ENCODE data around the gene STRADB. TPM values are rescaled to one million over a fixed set of nuclear protein-coding genes. Genes with fewer than 3 reads are reported as not detected.

STRADB gene
- total and polyA plus RNA-seq, 3 donors from 2014 or later: 29.9 to 33.2 (median 30.5) TPM

GRCh38 chr2:201404699-201405280 is 46.8 kb upstream of the STRADB start:
- 88 to 90% methylated on average over 3 of the region's 3 CpGs for WGBS, 2 donors
- TF ChIP-seq POLR2A (IDR thresholded peaks at IDR 0.05) (no peak), CTCF (IDR thresholded peaks at IDR 0.05) (no peak)
- no peaks in the 10 kb centered on the region for H3K27me3 ChIP-seq
- no peak overlapping the region for H3K27ac ChIP-seq
- no peak overlapping the region for H3K4me3 ChIP-seq
- H3K9me3 ChIP-seq: no peaks in the 10 kb centered on the region
- H3K36me3 ChIP-seq (ENCODE audit: low read depth, missing control alignments): no peaks in the 10 kb centered on the region
- DNase-seq: no peak
- no peaks in the 10 kb centered on the region for H3K4me1 ChIP-seq
- intact Hi-C loops (cut with DNase I; ENCODE audit: low total_unique reads): no loop called here

DNA sequence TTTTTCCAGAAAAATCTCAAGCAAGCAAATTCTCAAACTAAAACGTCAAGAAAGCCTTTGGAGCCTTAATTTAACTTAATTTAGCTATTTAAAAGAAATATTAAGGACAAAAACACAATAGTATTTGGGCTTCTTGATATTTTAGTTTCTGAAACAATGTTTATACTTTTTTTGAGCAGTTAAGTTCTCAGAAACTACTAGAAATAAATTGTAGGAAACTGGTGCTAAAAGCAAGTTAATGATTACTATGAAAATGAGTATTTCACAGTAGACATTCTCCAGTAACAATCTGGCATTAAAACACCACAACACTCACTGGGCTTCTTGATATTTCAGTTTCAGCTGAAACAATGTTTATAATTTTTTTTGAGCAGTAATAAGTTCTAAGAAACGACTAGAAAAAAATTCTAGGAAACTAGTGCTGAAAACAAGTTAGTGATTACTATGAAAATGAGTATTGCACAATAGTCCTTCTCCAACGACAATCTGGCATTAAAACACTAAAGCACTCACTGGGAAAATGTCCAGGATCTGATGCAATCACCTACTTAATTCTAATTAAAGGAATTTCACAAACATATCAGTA is 45.4 kb upstream of the STRADB start:
- H3K36me3 ChIP-seq (ENCODE audit: low read depth, missing control alignments): no peaks in the 10 kb centered on the region
- no peak overlapping the region for H3K27ac ChIP-seq
- H3K9me3 ChIP-seq: no peaks in the 10 kb centered on the region
- H3K4me1 ChIP-seq: no peaks in the 10 kb centered on the region
- H3K27me3 ChIP-seq: no peaks in the 10 kb centered on the region
- intact Hi-C loops (cut with DNase I; ENCODE audit: low total_unique reads): no loop called here
- no peak for TF ChIP-seq POLR2A (IDR thresholded peaks at IDR 0.05)
- TF ChIP-seq CTCF (IDR thresholded peaks at IDR 0.05): no peak
- no peak for DNase-seq
- no peak overlapping the region for H3K4me3 ChIP-seq
- 41 to 42% methylated on average over 3 of the region's 3 CpGs for WGBS, 2 donors

DNA sequence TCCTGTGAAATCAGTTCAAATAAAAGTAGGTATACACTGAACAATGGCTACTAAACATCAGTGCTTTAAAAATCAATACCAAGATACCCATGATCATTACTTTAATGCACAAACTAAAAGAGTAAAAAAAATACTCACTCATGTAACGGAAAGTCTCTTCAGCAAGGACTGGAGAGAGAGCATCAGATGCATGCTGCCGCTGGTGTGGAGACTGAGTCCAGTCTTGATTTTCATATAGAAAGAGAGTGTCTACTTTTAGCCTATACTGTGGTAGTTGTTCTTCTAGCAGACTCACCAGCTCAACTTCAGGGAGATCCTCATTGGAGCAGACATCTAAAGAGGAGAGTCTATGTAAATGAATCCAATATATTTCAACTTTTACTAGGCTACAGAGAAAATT is 44.3 kb upstream of the STRADB start:
- Histone ChIP-seq H3K9me3 (no peaks in the 10 kb centered on the region), H3K4me1 (no peaks in the 10 kb centered on the region), H3K4me3 (no peak overlapping the region), H3K36me3 (ENCODE audit: low read depth, missing control alignments) (no peaks in the 10 kb centered on the region), H3K27me3 (no peaks in the 10 kb centered on the region), H3K27ac (no peak overlapping the region)
- 91 to 100% methylated on average over 2 of the region's 2 CpGs for WGBS, 2 donors
- DNase-seq: no peak
- TF ChIP-seq POLR2A (IDR thresholded peaks at IDR 0.05): no peak
- intact Hi-C loops (cut with DNase I; ENCODE audit: low total_unique reads): no loop called here

DNA sequence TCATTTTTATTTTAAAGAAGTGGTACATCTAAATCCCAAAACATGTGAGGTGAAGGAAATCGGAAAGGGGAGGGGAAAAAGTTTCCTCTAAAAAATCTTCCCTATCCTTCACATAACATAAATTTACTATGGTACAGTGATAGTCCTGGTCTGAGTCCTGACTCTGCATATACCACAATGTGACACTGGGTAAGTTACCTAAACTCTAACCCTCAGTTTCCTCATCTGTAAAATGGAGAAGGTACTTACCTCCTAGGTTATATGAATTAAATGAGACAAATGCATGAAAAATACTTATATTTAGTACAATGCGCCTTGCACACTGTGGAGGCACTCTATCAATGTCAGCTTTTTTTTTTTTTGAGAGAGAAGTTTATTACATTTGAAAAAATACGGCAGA is 42.6 kb upstream of the STRADB start:
- no peak overlapping the region for H3K4me3 ChIP-seq
- H3K27me3 ChIP-seq: no peaks in the 10 kb centered on the region
- DNase-seq: no peak
- peaks cover 4% of the 10 kb centered on the region for H3K4me1 ChIP-seq
- WGBS, 2 donors: 91 to 93% methylated on average over 3 of the region's 3 CpGs
- no peaks in the 10 kb centered on the region for H3K9me3 ChIP-seq
- intact Hi-C loops (cut with DNase I; ENCODE audit: low total_unique reads): no loop called here
- no peaks in the 10 kb centered on the region for H3K36me3 ChIP-seq (ENCODE audit: low read depth, missing control alignments)
- H3K27ac ChIP-seq: no peak overlapping the region
- no peak for TF ChIP-seq CTCF (IDR thresholded peaks at IDR 0.05)
- no peak for TF ChIP-seq POLR2A (IDR thresholded peaks at IDR 0.05)

GRCh38 chr2:201411421-201411820 is 40.1 kb upstream of the STRADB start:
- intact Hi-C loops (cut with DNase I; ENCODE audit: low total_unique reads): no loop called here
- H3K9me3 ChIP-seq: no peaks in the 10 kb centered on the region
- TF ChIP-seq POLR2A (IDR thresholded peaks at IDR 0.05): no peak
- H3K27ac ChIP-seq: no peak overlapping the region
- H3K36me3 ChIP-seq (ENCODE audit: low read depth, missing control alignments): no peaks in the 10 kb centered on the region
- peaks cover 10% of the 10 kb centered on the region for H3K4me1 ChIP-seq
- H3K27me3 ChIP-seq: no peaks in the 10 kb centered on the region
- no peak overlapping the region for H3K4me3 ChIP-seq
- no peak for DNase-seq

DNA sequence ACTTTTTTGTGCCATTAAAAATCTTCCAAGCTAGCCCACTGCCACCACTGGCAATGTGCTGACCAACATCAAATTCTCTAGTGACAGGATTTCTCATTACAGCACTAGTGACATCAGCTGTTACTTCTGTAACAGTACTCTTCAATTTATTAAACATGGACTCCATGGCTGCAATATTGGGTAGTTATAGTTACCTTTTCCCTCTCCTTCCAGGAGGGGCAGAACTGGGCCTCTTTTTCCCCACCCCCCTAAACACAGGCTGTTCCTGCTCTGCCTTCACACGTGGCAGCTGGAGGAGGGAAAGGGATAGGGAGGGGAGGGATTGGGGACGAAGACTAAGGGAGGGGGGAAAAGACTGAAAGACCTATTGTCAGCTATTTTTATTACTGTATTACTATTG is 38.4 kb upstream of the STRADB start:
- no peak for DNase-seq
- no peak overlapping the region for H3K4me3 ChIP-seq
- H3K27ac ChIP-seq: no peak overlapping the region
- H3K27me3 ChIP-seq: no peaks in the 10 kb centered on the region
- no peaks in the 10 kb centered on the region for H3K36me3 ChIP-seq (ENCODE audit: low read depth, missing control alignments)
- H3K4me1 ChIP-seq: peaks cover 10% of the 10 kb centered on the region
- no peaks in the 10 kb centered on the region for H3K9me3 ChIP-seq
- intact Hi-C loops (cut with DNase I; ENCODE audit: low total_unique reads): no loop called here
- TF ChIP-seq CTCF (IDR thresholded peaks at IDR 0.05): no peak
- no peak for TF ChIP-seq POLR2A (IDR thresholded peaks at IDR 0.05)
- WGBS, 2 donors: 49 to 83% methylated on average over 2 of the region's 2 CpGs
